ENCODE data around the gene KCNJ5. TPM values are rescaled to one million over a fixed set of nuclear protein-coding genes. Genes with fewer than 3 reads are reported as not detected.
A peak's percentile ranks its signal among the peaks of the same experiment; 100 is the strongest.

The KCNJ5 gene
- polyA plus RNA-seq, 1 donor, result 0.81 TPM

- DNase-seq (ENCODE audit: low read depth), result no peak
These were observed 20.0 kb upstream of the KCNJ5 start for GRCh38 chr11:128871168-128871610.

GRCh38 chr11:128872094-128872493, 19.1 kb upstream of the KCNJ5 start:
- DNase-seq (ENCODE audit: low read depth), result no peak

- no peak for DNase-seq (ENCODE audit: low read depth)
These were observed 18.6 kb upstream of the KCNJ5 start for GRCh38 chr11:128872594-128872993.

GRCh38 chr11:128874427-128874826, 16.7 kb upstream of the KCNJ5 start:
- DNase-seq (ENCODE audit: low read depth), result peak; percentile 28

- DNase-seq (ENCODE audit: low read depth), result no peak
These were observed 15.0 kb upstream of the KCNJ5 start for GRCh38 chr11:128876133-128876650.

GRCh38 chr11:128877726-128878125, 13.4 kb upstream of the KCNJ5 start:
- DNase-seq (ENCODE audit: low read depth), result no peak

GRCh38 chr11:128878455-128878854, 12.7 kb upstream of the KCNJ5 start:
- no peak for DNase-seq (ENCODE audit: low read depth)

- DNase-seq (ENCODE audit: low read depth), result no peak
These were observed 11.3 kb upstream of the KCNJ5 start for GRCh38 chr11:128879817-128880216.

- no peak for DNase-seq (ENCODE audit: low read depth)
These were observed 9.9 kb upstream of the KCNJ5 start for GRCh38 chr11:128881221-128881620.

- no peak for DNase-seq (ENCODE audit: low read depth)
These were observed 8.7 kb upstream of the KCNJ5 start for GRCh38 chr11:128882451-128882850.

GRCh38 chr11:128884054-128884453, 7.1 kb upstream of the KCNJ5 start:
- no peak for DNase-seq (ENCODE audit: low read depth)

- DNase-seq (ENCODE audit: low read depth), result no peak
These were observed 6.3 kb upstream of the KCNJ5 start for GRCh38 chr11:128884703-128885338.

- no peak for DNase-seq (ENCODE audit: low read depth)
These were observed 4.6 kb upstream of the KCNJ5 start for GRCh38 chr11:128886406-128887124.

- no peak for DNase-seq (ENCODE audit: low read depth)
These were observed 2.8 kb upstream of the KCNJ5 start for GRCh38 chr11:128888034-128888985.

- DNase-seq (ENCODE audit: low read depth), result no peak
These were observed 1.4 kb upstream of the KCNJ5 start for GRCh38 chr11:128889657-128890213.

GRCh38 chr11:128890216-128890542, 977 bp upstream of the KCNJ5 start:
- DNase-seq (ENCODE audit: low read depth), result no peak

GRCh38 chr11:128891913-128892398, 800 bp downstream of the KCNJ5 start:
- no peak for DNase-seq (ENCODE audit: low read depth)

- DNase-seq (ENCODE audit: low read depth), result no peak
These were observed 1.9 kb downstream of the KCNJ5 start for GRCh38 chr11:128892866-128893565.

- no peak for DNase-seq (ENCODE audit: low read depth)
These were observed 2.6 kb downstream of the KCNJ5 start for GRCh38 chr11:128893578-128894285.

- DNase-seq (ENCODE audit: low read depth), result no peak
These were observed 3.1 kb downstream of the KCNJ5 start for GRCh38 chr11:128894286-128894681.
